Parathyroid adenoma (tissue), 2 donors: ENCODE measurements around the gene USP4.

Source experiments
- H2AFZ ChIP-seq: fragments of 300-600 bp; sonication (generic); one replicate; pipeline ENCODE4 v1.7.0; 2017; ENCODE audit warnings: antibody characterized with exemption, mild to moderate bottlenecking
- H3K27ac ChIP-seq: fragments of 300-600 bp; sonication (generic); one replicate; pipeline ENCODE4 v1.7.0; 2017
- H3K27me3 ChIP-seq: fragments of 300-600 bp; sonication (generic); one replicate; pipeline ENCODE4 v1.7.0; 2017; ENCODE audit warnings: low read length; ENCODE audit not compliant: control insufficient read depth, insufficient read depth
- H3K36me3 ChIP-seq: fragments of 300-600 bp; sonication (generic); one replicate; pipeline ENCODE4 v1.7.0; 2017; ENCODE audit warnings: low read length; ENCODE audit not compliant: control insufficient read depth, insufficient read depth
- H3K4me1 ChIP-seq: fragments of 300-600 bp; sonication (generic); one replicate; pipeline ENCODE4 v1.7.0; 2017; ENCODE audit warnings: control low read depth
- H3K4me2 ChIP-seq: fragments of 300-600 bp; sonication (generic); one replicate; pipeline ENCODE4 v1.7.0; 2017; ENCODE audit warnings: low read length
- H3K4me3 ChIP-seq: fragments of 300-600 bp; sonication (generic); one replicate; pipeline ENCODE4 v1.7.0; 2017; ENCODE audit warnings: low read depth, low read length
- H3K79me2 ChIP-seq: fragments of 300-600 bp; sonication (generic); one replicate; pipeline ENCODE4 v1.7.0; 2017; ENCODE audit warnings: control low read depth
- H3K9ac ChIP-seq: fragments of 300-600 bp; sonication (generic); one replicate; pipeline ENCODE4 v1.7.0; 2017; ENCODE audit warnings: mild to moderate bottlenecking
- H3K9me3 ChIP-seq: fragments of 300-600 bp; sonication (generic); one replicate; pipeline ENCODE4 v1.7.0; 2017; ENCODE audit warnings: low read length; ENCODE audit not compliant: control insufficient read depth
- TF ChIP-seq, protein P1 (sequence below): fragments of 300-600 bp; sonication (generic); IDR thresholded peaks from one replicate; pipeline ENCODE4 v1.7.0; 2017; ENCODE audit warnings: antibody characterized with exemption, mild to moderate bottlenecking
- donor health status: primary hyperparathyroidism.

Gene USP4

DNA sequence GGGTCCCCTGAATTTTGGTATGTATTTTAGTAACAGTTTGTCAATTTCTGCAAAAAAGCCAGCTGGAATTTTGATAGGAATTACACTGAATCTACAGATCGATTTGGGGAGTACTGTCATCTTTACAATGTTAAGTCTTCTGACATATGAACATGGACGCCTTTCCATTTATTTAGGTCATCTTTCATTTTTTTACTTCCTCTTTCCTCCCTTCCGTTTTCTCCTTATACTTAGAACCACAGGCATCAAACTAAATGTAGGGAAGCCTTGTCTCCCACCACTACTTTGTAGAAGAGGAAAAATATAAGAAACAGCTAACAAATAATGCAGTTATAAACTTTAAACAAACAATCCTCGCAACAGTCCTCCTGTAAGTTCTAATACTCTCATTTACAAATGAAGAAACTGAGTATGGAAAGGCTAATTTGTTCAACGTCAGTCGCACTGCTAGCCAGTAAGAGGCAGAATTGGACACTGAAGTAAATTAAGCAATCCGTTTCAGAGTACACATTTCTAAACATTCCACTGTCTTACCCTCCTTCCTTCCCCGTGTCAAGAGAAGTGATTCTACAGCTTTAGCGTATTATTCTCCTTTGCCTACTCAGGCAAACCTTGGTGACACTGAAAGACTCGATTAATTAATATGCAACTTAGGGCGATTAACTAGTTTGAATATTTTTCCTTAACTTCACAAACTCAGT is 46.4 kb upstream of the USP4 start:
- H3K27me3 ChIP-seq, result no peaks in the 10 kb centered on the region
- no peaks in the 10 kb centered on the region for H3K36me3 ChIP-seq
- H3K4me3 ChIP-seq, result no peak overlapping the region
- no peak overlapping the region for H3K27ac ChIP-seq
- H3K9ac ChIP-seq, result no peak overlapping the region
- H3K4me2 ChIP-seq, result no peak overlapping the region
- TF ChIP-seq, protein P1, sequence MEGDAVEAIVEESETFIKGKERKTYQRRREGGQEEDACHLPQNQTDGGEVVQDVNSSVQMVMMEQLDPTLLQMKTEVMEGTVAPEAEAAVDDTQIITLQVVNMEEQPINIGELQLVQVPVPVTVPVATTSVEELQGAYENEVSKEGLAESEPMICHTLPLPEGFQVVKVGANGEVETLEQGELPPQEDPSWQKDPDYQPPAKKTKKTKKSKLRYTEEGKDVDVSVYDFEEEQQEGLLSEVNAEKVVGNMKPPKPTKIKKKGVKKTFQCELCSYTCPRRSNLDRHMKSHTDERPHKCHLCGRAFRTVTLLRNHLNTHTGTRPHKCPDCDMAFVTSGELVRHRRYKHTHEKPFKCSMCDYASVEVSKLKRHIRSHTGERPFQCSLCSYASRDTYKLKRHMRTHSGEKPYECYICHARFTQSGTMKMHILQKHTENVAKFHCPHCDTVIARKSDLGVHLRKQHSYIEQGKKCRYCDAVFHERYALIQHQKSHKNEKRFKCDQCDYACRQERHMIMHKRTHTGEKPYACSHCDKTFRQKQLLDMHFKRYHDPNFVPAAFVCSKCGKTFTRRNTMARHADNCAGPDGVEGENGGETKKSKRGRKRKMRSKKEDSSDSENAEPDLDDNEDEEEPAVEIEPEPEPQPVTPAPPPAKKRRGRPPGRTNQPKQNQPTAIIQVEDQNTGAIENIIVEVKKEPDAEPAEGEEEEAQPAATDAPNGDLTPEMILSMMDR, result no peak
- H3K9me3 ChIP-seq, result no peaks in the 10 kb centered on the region
- no peak overlapping the region for H2AFZ ChIP-seq
- no peaks in the 10 kb centered on the region for H3K4me1 ChIP-seq
- H3K79me2 ChIP-seq, result peaks cover 93% of the 10 kb centered on the region

DNA sequence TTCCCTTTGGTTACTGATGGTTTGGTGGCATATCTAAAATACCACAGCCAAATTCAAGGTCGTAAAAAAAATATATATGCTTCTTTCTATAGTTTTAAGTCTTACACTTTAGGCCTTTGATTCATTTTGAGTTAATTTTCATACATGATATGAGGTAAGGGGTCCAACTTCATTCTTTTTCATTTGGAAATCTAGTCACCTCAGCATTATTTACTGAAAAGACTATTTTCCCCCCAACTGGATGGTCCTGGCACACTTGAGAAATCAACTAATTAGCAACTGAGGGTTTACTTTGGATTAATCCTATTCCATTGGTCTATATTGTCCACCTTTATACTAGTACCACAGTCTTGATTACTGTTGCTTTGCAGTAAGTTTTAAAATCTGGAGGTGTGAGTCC is 45.8 kb upstream of the USP4 start:
- Histone ChIP-seq H2AFZ (no peak overlapping the region), H3K27ac (no peak overlapping the region), H3K9ac (no peak overlapping the region), H3K79me2 (peaks cover 91% of the 10 kb centered on the region), H3K4me1 (no peaks in the 10 kb centered on the region), H3K9me3 (no peaks in the 10 kb centered on the region), H3K36me3 (no peaks in the 10 kb centered on the region), H3K27me3 (no peaks in the 10 kb centered on the region), H3K4me3 (no peak overlapping the region), H3K4me2 (no peak overlapping the region)
- TF ChIP-seq, protein P1, result no peak

DNA sequence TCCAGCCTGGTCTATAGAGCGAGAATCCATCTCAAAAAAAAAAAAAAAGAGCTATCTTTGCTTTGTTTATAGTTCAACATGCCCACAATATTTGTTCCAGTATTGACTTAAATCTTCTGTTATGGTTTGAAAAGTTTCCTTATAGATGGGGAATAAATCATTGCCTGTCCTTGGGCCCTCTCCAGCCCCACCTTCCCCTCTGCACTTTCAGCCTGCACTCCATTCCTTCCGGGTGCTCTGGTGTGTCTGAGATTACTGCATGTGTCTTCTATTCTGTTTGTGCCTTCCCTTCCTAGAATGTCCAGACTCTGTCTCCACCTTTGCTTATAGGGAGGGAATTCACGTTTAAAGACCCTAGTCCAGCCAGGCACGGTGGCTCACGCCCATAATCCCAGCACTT is 43.5 kb upstream of the USP4 start:
- Histone ChIP-seq H3K4me2 (no peak overlapping the region), H2AFZ (no peak overlapping the region), H3K27ac (no peak overlapping the region), H3K27me3 (no peaks in the 10 kb centered on the region), H3K79me2 (peaks cover 81% of the 10 kb centered on the region), H3K36me3 (no peaks in the 10 kb centered on the region), H3K9ac (no peak overlapping the region), H3K4me3 (no peak overlapping the region), H3K4me1 (no peaks in the 10 kb centered on the region), H3K9me3 (no peaks in the 10 kb centered on the region)
- TF ChIP-seq, protein P1, result no peak

DNA sequence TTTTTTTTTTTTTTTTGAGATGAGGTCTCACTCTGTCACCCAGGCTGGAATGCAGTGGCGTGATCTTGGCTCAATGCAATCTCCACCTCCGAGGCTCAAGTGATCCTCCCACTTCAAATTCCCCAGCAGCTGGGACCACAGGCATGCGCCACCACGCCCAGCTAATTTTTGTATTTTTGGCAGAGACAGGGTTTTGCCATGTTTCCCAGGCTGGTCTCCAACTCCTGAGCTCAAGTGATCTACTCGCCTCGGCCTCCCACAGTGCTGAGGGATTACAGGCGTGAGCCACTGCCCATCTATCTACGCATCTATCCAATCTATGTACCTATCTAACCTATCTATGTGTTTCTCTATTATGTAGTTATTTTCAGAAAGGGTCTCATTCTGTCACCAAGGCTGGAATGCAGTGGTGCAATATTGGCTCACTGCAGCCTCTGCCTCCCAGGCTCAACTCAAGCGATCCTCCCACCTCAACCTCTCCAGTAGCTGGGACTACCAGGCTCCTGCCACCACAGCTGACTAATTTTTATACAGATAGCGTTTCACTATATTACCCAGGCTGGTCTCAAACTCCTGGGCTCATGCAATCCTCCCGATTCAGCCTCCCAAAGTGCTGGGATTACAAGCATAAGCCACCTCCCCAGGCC is 38.5 kb upstream of the USP4 start:
- H3K9ac ChIP-seq, result no peak overlapping the region
- no peak overlapping the region for H3K4me2 ChIP-seq
- peaks cover 72% of the 10 kb centered on the region for H3K79me2 ChIP-seq
- no peaks in the 10 kb centered on the region for H3K9me3 ChIP-seq
- TF ChIP-seq, protein P1, result no peak
- H3K27me3 ChIP-seq, result no peaks in the 10 kb centered on the region
- no peaks in the 10 kb centered on the region for H3K4me1 ChIP-seq
- H3K27ac ChIP-seq, result no peak overlapping the region
- no peak overlapping the region for H2AFZ ChIP-seq
- H3K36me3 ChIP-seq, result no peaks in the 10 kb centered on the region
- no peak overlapping the region for H3K4me3 ChIP-seq

DNA sequence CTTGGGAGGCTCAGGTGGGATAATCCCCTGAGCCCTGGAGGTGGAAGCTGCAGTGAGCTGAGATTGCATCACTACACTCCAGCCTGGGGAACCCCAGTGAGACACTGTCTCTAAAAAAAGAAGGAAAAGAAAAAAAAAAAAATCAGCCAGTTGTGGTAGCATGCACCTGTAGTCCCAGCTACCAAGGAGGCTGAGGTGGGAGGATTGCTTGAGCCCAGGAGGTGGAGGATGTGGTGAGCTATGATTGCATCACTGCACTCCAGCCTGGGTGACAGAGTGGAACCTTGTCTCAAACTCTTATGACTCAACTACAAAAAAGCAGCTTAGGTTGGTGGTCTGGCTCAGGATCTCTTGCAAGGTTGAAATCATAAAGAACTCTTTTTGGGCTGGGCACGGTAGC is 37.6 kb upstream of the USP4 start:
- Histone ChIP-seq H3K9ac (no peak overlapping the region), H3K27me3 (no peaks in the 10 kb centered on the region), H3K79me2 (peaks cover 72% of the 10 kb centered on the region), H2AFZ (no peak overlapping the region), H3K9me3 (no peaks in the 10 kb centered on the region), H3K4me1 (no peaks in the 10 kb centered on the region), H3K4me2 (no peak overlapping the region), H3K36me3 (no peaks in the 10 kb centered on the region), H3K27ac (no peak overlapping the region), H3K4me3 (no peak overlapping the region)
- TF ChIP-seq, protein P1, result no peak
